GM12873 (cell line): ENCODE results near the gene CBX3.

Experiments
- CTCF ChIP-seq: IDR thresholded peaks from 2 replicates; pipeline ENCODE4 v1.5.1; 2012; ENCODE audit warnings: low read depth, mild to moderate bottlenecking, moderate library complexity, low read length, control low read depth; ENCODE audit not compliant: insufficient read depth; ENCODE audit errors: missing control alignments

CBX3 gene

GRCh38 chr7:26157520-26158105 is 43.9 kb upstream of the CBX3 start:
- no peak for TF ChIP-seq CTCF

- TF ChIP-seq CTCF: no peak
Observed at GRCh38 chr7:26159243-26159642, 42.3 kb upstream of the CBX3 start.

GRCh38 chr7:26160896-26161295 is 40.6 kb upstream of the CBX3 start:
- TF ChIP-seq CTCF: no peak

- TF ChIP-seq CTCF: no peak
Observed at GRCh38 chr7:26162431-26162830, 39.1 kb upstream of the CBX3 start.

GRCh38 chr7:26165950-26166683 is 35.4 kb upstream of the CBX3 start:
- TF ChIP-seq CTCF: no peak

GRCh38 chr7:26166684-26167266 is 34.8 kb upstream of the CBX3 start:
- no peak for TF ChIP-seq CTCF

- TF ChIP-seq CTCF: no peak
Observed at GRCh38 chr7:26167303-26167934, 34.1 kb upstream of the CBX3 start.
